ENCODE results near the gene SERPINA4.

The SERPINA4 gene, protein sequence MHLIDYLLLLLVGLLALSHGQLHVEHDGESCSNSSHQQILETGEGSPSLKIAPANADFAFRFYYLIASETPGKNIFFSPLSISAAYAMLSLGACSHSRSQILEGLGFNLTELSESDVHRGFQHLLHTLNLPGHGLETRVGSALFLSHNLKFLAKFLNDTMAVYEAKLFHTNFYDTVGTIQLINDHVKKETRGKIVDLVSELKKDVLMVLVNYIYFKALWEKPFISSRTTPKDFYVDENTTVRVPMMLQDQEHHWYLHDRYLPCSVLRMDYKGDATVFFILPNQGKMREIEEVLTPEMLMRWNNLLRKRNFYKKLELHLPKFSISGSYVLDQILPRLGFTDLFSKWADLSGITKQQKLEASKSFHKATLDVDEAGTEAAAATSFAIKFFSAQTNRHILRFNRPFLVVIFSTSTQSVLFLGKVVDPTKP

GRCh38 chr14:94560751-94561655 lies at the start of gene SERPINA4:
Gene SERPINA4, plus strand, starts transcription at chr14:94561442. Its CDS starts 2,041 bp downstream, at chr14:94563483.
- no peak within 1 kb of the TSS for H3K4me3 ChIP-seq (ENCODE audit: low read depth, low read length)
- TF ChIP-seq CTCF (IDR thresholded peaks at IDR 0.05; ENCODE audit: low read depth, low read length) = no peak

DNA sequence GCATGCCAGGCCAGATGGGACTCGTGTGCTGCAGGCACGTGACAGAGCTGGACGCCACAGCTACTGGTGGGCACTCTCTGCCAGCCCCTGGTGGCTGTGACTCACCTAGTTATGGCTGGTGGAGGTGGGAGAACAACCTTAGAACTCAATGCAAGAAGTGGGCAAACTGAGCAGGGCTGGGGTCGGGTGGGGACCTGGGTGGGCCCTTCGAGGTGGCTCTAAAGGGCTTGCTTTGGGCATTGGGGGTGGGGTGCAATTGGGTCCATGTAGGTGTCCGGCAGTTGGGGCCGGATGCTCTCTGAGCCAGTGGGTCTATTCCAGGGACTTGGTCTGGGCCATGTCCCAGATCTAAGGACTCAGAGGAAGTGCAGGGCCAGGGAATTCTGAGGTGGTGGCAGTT lies 46.9 kb upstream of the SERPINA4 start:
- no peak for TF ChIP-seq CTCF (IDR thresholded peaks at IDR 0.05; ENCODE audit: low read depth, low read length)
- no peak overlapping the region for H3K4me3 ChIP-seq (ENCODE audit: low read depth, low read length)

- no peak overlapping the region for H3K4me3 ChIP-seq (ENCODE audit: low read depth, low read length)
- TF ChIP-seq CTCF (IDR thresholded peaks at IDR 0.05; ENCODE audit: low read depth, low read length) = no peak
These were observed 45.8 kb upstream of the SERPINA4 start for GRCh38 chr14:94515426-94515825.

- no peak overlapping the region for H3K4me3 ChIP-seq (ENCODE audit: low read depth, low read length)
- no peak for TF ChIP-seq CTCF (IDR thresholded peaks at IDR 0.05; ENCODE audit: low read depth, low read length)
These were observed 45.4 kb upstream of the SERPINA4 start for GRCh38 chr14:94515856-94516255.

GRCh38 chr14:94517248-94517640 lies 44.0 kb upstream of the SERPINA4 start:
- no peak for TF ChIP-seq CTCF (IDR thresholded peaks at IDR 0.05; ENCODE audit: low read depth, low read length)
- no peak overlapping the region for H3K4me3 ChIP-seq (ENCODE audit: low read depth, low read length)

GRCh38 chr14:94517641-94518257 lies 43.5 kb upstream of the SERPINA4 start:
- no peak overlapping the region for H3K4me3 ChIP-seq (ENCODE audit: low read depth, low read length)
- no peak for TF ChIP-seq CTCF (IDR thresholded peaks at IDR 0.05; ENCODE audit: low read depth, low read length)

Measured in WI38 (cell line).